Spleen (tissue), 11 donors: ENCODE results near the gene REV3L. TPM values are rescaled to one million over a fixed set of nuclear protein-coding genes. Genes with fewer than 3 reads are reported as not detected.
A peak's percentile ranks its signal among the peaks of the same experiment; 100 is the strongest.

Experiments
- DNase-seq: peaks from one replicate; pipeline ENCODE4 v3.0.0-alpha.2; 2020
- H3K27ac ChIP-seq, 8 donors: fragments of 200-600 bp; sonication (generic) in 7 of 8; 1 replicate in 4 of 8; 2 replicates in 4 of 8; pipeline versions ENCODE4 v1.5.0 to v1.8.0; 2016 to 2021; ENCODE audit warnings: inconsistent platforms in 4 of 8, mild to moderate bottlenecking in 4 of 8, moderate library complexity in 1 of 8
- H3K27me3 ChIP-seq, 7 donors: fragments of 200-600 bp; sonication (generic) in 6 of 7; replicated peaks in 1 of 7; 1 replicate in 4 of 7; 2 replicates in 3 of 7; pipeline versions ENCODE4 v1.5.0 to v1.8.0; 2016 to 2021; ENCODE audit warnings: inconsistent platforms in 3 of 7, mild to moderate bottlenecking in 1 of 7
- H3K36me3 ChIP-seq, 6 donors: fragments of 200-600 bp; sonication (generic) in 5 of 6; 1 replicate in 4 of 6; 2 replicates in 2 of 6; pipeline versions ENCODE4 v1.5.0 to v1.8.0; 2016 to 2021; ENCODE audit warnings: inconsistent platforms in 2 of 6
- H3K4me1 ChIP-seq, 6 donors: fragments of 200-600 bp; sonication (generic) in 5 of 6; 1 replicate in 3 of 6; 2 replicates in 3 of 6; pipeline versions ENCODE4 v1.5.0 to v1.8.0; 2016 to 2021; ENCODE audit warnings: inconsistent platforms in 3 of 6
- H3K4me3 ChIP-seq, 8 donors: fragments of 200-600 bp; sonication (generic) in 7 of 8; 1 replicate in 4 of 8; 2 replicates in 4 of 8; pipeline versions ENCODE4 v1.5.0 to v1.8.0; 2016 to 2021; ENCODE audit warnings: inconsistent platforms in 4 of 8, mild to moderate bottlenecking in 4 of 8, moderate library complexity in 2 of 8
- H3K9me3 ChIP-seq, 8 donors: fragments of 200-600 bp; sonication (generic) in 7 of 8; 1 replicate in 4 of 8; 2 replicates in 4 of 8; pipeline versions ENCODE4 v1.5.0 to v1.8.0; 2016 to 2021; ENCODE audit warnings: inconsistent platforms in 4 of 8
- POLR2A ChIP-seq, 3 donors: fragments of 450-650 bp; IDR thresholded peaks; one replicate each; pipeline ENCODE4 v1.5.1; 2017; ENCODE audit warnings: antibody characterized with exemption in 3 of 3, mild to moderate bottlenecking in 1 of 3
- POLR2AphosphoS5 ChIP-seq, 3 donors: sonication (generic); formaldehyde crosslinking; IDR thresholded peaks; one replicate each; pipeline ENCODE4 v1.5.1; 2017; ENCODE audit warnings: antibody characterized with exemption in 3 of 3
- WGBS, 5 donors: extraction: QIAGEN DNeasy Blood & Tissue Kit in 3 of 5; methylation state at CpG; one replicate each; pipeline versions ENCODE4 v1.1.5 to v1.1.7; 2013 to 2018; 5-methylcytosine and 5-hydroxymethylcytosine counted together
- intact Hi-C: fragments of 100-400 bp; cut with DNase I; formaldehyde crosslinking; loops from one replicate; pipeline ENCODE4 v1.15.0; 2023; ENCODE audit warnings: low total_unique reads
- polyA plus RNA-seq, 3 donors: library from polyadenylated mRNA; stranded (reverse); fragments of 200-250 nt; gene quantifications; one replicate each; pipeline ENCODE4 v1.2.1, GENCODE V29; 2013
- total RNA-seq, 7 donors: library from RNA; depleted of rRNA in 3 of 7; stranded (reverse); fragments of >200 nt in 3 of 7; fragmentation: NEBNext Ultra II Directional in 4 of 7; extraction: Animal tissue kit (Norgen Biotek cat#: 25700) in 4 of 7; gene quantifications; one replicate each; pipeline versions ENCODE4 v1.1.0 to v1.2.1, GENCODE V29; 2016 to 2021
- TF ChIP-seq, protein P1 (sequence below), 11 experiments: fragments of 200-600 bp in 7 of 11; fragments of 450-650 bp in 4 of 11; sonication (generic) in 4 of 11; IDR thresholded peaks in 8 of 11; conservative IDR thresholded peaks in 3 of 11; 1 replicate in 7 of 11; 2 replicates in 4 of 11; pipeline versions ENCODE4 v1.4.0 to v1.8.0; 2016 to 2021; ENCODE audit warnings: antibody characterized with exemption in 11 of 11, inconsistent platforms in 4 of 11, mild to moderate bottlenecking in 1 of 11
- donor health status: healthy with polysubstance abuse.
- donor health status: DM: no; HTN: no; CAD: no; lungs with moderate emphysema.
- donor health status: DM: no; HTN: no; CAD: no.
- donor health status: Bipolar disorder and iron deficiency.
- donor health status: healthy.
- donor health status: DM: no; HTN: no; CAD: no.
- donor health status: DM: yes; HTN: yes; CAD: no.

Gene REV3L
- total and polyA plus RNA-seq, 10 donors = 7.7 to 60.9 (median 29.8) TPM

DNA sequence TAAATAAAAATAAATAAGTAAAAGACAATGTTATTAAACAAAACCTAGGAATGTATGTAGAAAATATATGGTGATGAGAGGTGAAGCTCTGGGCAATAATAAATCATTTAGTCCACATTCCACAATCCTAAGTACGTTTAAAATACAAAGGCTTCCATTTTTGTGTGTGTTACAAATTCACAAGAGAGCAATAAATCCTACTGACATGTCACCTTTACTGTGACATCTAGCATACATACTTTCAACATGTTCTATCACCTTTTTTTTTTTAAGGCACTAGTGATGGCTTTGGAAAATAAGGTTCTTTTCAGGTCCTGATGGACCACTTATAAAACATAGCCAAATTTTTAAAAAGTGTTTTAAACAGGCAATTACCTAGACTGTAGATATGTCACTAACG is 12.0 kb downstream of the REV3L start:
- 93 to 97% (median 94%) methylated on average over 2 of the region's 2 CpGs for WGBS, 5 donors
- Histone ChIP-seq H3K9me3 (no peaks in the 10 kb centered on the region), H3K36me3 (peaks cover 0 to 8% (median 0%) of the 10 kb centered on the region in 6 donors), H3K27ac (no peak overlapping the region), H3K27me3 (no peaks in the 10 kb centered on the region), H3K4me3 (no peak overlapping the region), H3K4me1 (peaks cover 0 to 37% (median 8%) of the 10 kb centered on the region in 6 donors)
- TF ChIP-seq POLR2AphosphoS5 (IDR thresholded peaks at IDR 0.05) (no peak), POLR2A (IDR thresholded peaks at IDR 0.05) (no peak)
- TF ChIP-seq, protein P1, sequence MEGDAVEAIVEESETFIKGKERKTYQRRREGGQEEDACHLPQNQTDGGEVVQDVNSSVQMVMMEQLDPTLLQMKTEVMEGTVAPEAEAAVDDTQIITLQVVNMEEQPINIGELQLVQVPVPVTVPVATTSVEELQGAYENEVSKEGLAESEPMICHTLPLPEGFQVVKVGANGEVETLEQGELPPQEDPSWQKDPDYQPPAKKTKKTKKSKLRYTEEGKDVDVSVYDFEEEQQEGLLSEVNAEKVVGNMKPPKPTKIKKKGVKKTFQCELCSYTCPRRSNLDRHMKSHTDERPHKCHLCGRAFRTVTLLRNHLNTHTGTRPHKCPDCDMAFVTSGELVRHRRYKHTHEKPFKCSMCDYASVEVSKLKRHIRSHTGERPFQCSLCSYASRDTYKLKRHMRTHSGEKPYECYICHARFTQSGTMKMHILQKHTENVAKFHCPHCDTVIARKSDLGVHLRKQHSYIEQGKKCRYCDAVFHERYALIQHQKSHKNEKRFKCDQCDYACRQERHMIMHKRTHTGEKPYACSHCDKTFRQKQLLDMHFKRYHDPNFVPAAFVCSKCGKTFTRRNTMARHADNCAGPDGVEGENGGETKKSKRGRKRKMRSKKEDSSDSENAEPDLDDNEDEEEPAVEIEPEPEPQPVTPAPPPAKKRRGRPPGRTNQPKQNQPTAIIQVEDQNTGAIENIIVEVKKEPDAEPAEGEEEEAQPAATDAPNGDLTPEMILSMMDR (IDR thresholded peaks at IDR 0.05 in 8 of 11, conservative IDR thresholded peaks at IDR 0.05 in 3 of 11) = no peak
- intact Hi-C loops = no loop called here
- no peak for DNase-seq

DNA sequence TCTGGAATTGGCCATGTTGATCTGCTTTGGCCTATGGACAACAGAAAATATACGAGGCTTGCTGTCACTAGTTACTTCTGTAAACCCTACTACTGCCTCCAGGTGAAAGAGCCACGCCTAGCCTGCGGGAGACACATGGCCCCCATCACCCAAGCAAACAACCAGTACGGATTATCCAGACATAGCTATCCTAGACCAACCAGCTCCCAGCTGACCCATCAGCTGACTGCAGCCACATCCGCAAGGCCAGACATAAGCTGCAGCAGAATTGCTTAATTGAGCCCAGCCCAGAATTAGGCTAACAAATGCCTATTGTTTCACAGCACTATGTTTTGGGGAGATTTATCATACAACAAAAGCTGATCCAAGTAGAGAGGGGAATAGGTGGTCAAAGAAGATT is 13.5 kb downstream of the REV3L start:
- intact Hi-C loops = no loop called here
- peaks cover 0 to 8% (median 0%) of the 10 kb centered on the region in 6 donors for H3K36me3 ChIP-seq
- H3K4me1 ChIP-seq = peaks cover 0 to 29% (median 8%) of the 10 kb centered on the region in 6 donors
- H3K9me3 ChIP-seq = no peaks in the 10 kb centered on the region
- no peak overlapping the region for H3K4me3 ChIP-seq
- WGBS, 5 donors = 94 to 100% (median 96%) methylated on average over 5 of the region's 5 CpGs
- TF ChIP-seq, protein P1 (IDR thresholded peaks at IDR 0.05 in 8 of 11, conservative IDR thresholded peaks at IDR 0.05 in 3 of 11) = no peak
- TF ChIP-seq POLR2A (IDR thresholded peaks at IDR 0.05) = no peak
- no peak overlapping the region for H3K27ac ChIP-seq
- no peak for DNase-seq
- H3K27me3 ChIP-seq = no peaks in the 10 kb centered on the region

DNA sequence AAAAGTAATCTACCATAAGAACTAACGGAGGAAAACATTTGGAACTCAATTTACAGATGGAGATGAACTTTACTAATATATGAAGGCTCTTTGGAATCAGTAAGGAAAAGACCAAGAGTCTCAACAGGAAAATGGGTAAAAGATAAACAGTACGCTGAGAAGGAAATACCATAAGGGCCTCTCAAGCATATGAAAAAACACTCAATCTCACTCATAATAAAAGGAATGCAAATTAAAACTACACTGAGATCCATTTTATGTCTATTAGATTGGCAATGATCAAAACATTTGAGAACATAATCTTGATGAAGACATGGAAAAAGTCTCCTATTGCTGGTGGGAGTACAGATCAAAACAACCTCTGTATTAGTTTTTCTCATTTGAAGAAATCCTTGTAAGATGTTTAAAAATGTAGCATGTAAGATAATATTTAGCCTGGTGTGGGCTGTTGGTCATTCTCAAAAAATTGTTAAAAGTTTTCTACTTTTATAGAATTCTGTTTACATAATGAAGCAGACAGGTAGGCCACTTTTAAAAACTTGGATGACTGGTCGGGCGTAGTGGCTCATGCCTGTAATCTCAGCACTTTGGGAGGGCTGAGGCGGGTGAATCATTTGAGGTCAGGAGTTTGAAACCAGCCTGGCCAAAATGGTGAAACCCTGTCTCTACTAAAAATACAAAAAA is 14.5 kb downstream of the REV3L start:
- Histone ChIP-seq H3K9me3 (no peaks in the 10 kb centered on the region), H3K4me3 (no peak overlapping the region), H3K27me3 (no peaks in the 10 kb centered on the region), H3K4me1 (peaks cover 0 to 24% (median 8%) of the 10 kb centered on the region in 6 donors), H3K27ac (peak overlapping the region in 5 of 8 donors; percentile 12 to 35 (median 31)), H3K36me3 (peaks cover 0 to 8% (median 0%) of the 10 kb centered on the region in 6 donors)
- TF ChIP-seq POLR2AphosphoS5 (IDR thresholded peaks at IDR 0.05) = no peak
- TF ChIP-seq, protein P1 (IDR thresholded peaks at IDR 0.05 in 8 of 11, conservative IDR thresholded peaks at IDR 0.05 in 3 of 11) = no peak
- no peak for TF ChIP-seq POLR2A (IDR thresholded peaks at IDR 0.05)
- WGBS, 5 donors = 80 to 86% (median 84%) methylated on average over 5 of the region's 5 CpGs
- DNase-seq = no peak
- intact Hi-C loops = no loop called here

DNA sequence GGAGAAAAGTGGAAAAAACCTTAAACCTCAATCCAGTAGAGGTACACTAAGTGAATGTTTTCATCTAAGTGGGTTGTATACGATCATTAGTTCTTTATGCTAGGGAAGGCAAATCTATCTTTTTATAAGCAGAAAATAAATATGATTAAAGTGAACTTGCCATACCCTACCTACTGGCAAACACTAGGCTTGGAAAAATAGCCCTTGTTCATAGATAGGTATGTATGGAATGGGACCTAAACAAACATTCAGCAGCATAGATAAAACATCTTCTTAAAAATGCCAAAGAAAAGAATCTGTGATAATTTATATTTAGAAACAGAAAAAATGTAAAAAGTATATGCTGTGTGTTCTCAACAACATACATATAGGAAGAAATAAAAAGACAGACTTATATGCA is 18.8 kb downstream of the REV3L start:
- Histone ChIP-seq H3K4me1 (peaks cover 6 to 48% (median 24%) of the 10 kb centered on the region in 6 donors), H3K4me3 (no peak overlapping the region), H3K27ac (no peak overlapping the region), H3K27me3 (no peaks in the 10 kb centered on the region), H3K36me3 (peaks cover 0 to 15% (median 0%) of the 10 kb centered on the region in 6 donors), H3K9me3 (peaks cover 0 to 5% (median 1%) of the 10 kb centered on the region in 8 donors)
- TF ChIP-seq POLR2AphosphoS5 (IDR thresholded peaks at IDR 0.05) (no peak), POLR2A (IDR thresholded peaks at IDR 0.05) (no peak)
- TF ChIP-seq, protein P1 (IDR thresholded peaks at IDR 0.05 in 8 of 11, conservative IDR thresholded peaks at IDR 0.05 in 3 of 11) = no peak
- DNase-seq = no peak
- 54 to 100% (median 95%) methylated on average over 1 of the region's 1 CpG for WGBS, 5 donors
- intact Hi-C loops = no loop called here
